Measurements from ENCODE around the gene HBZ. TPM values are rescaled to one million over a fixed set of nuclear protein-coding genes. Genes with fewer than 3 reads are reported as not detected.
A peak's percentile ranks its signal among the peaks of the same experiment; 100 is the strongest.

Gene HBZ
- total and polyA plus RNA-seq, 9 of the 15 experiments (the other 6 are each of a cell fraction or from before 2014, with no cell fraction given), result 58.0 to 610 (median 113) TPM

- TF ChIP-seq ZNF511 (CRISPR knock-in tag; IDR thresholded peaks at IDR 0.05) (peak; percentile 12; the same call in 1 of the 2 replicates), CREM (IDR thresholded peaks at IDR 0.05; ENCODE audit: low read depth) (peak; percentile 76), WHSC1 (IDR thresholded peaks at IDR 0.05; ENCODE audit: low read length) (no peak), HDAC2 (IDR thresholded peaks at IDR 0.05) (0 out of 2 replicates have a peak, but pooled peaks have one; percentile 55), CREBBP (IDR thresholded peaks at IDR 0.05; ENCODE audit: low read depth, low read length) (no peak), ZNF174 (CRISPR knock-in tag; IDR thresholded peaks at IDR 0.05) (no peak), ZNF197 (CRISPR knock-in tag; IDR thresholded peaks at IDR 0.05; ENCODE audit: low read depth) (peak; percentile 4; the same call in 1 of the 2 replicates), ZNF274 (IDR thresholded peaks at IDR 0.05; ENCODE audit: borderline replicate concordance, low read depth, low read length) (no peak), MAZ (CRISPR knock-in tag; conservative IDR thresholded peaks at IDR 0.05 in 1 of 2, IDR thresholded peaks at IDR 0.05 in 1 of 2) (peak; percentile 61 to 71; a peak in 3 of 4 replicates), SMAD2 (IDR thresholded peaks at IDR 0.05; ENCODE audit: low read depth, low read length) (no peak), DNMT1 (IDR thresholded peaks at IDR 0.05) (no peak), HDAC6 (IDR thresholded peaks at IDR 0.05; ENCODE audit: low read depth, low read length) (no peak), KDM2B (CRISPR knock-in tag; IDR thresholded peaks at IDR 0.05) (no peak), SAFB2 (IDR thresholded peaks at IDR 0.05; ENCODE audit: borderline replicate concordance, low read depth, low read length, severe bottlenecking) (no peak), FOXA1 (IDR thresholded peaks at IDR 0.05; ENCODE audit: borderline replicate concordance) (no peak), CEBPG (CRISPR knock-in tag; IDR thresholded peaks at IDR 0.05) (no peak), CEBPG (tag; conservative IDR thresholded peaks at IDR 0.05 in 1 of 2, IDR thresholded peaks at IDR 0.05 in 1 of 2) (no peak), TGIF2 (CRISPR knock-in tag; IDR thresholded peaks at IDR 0.05) (no peak), RUNX1 (IDR thresholded peaks at IDR 0.05; ENCODE audit: low read depth) (no peak), TCFL5 (CRISPR knock-in tag; conservative IDR thresholded peaks at IDR 0.05) (no peak)
- TF ChIP-seq, protein P1, sequence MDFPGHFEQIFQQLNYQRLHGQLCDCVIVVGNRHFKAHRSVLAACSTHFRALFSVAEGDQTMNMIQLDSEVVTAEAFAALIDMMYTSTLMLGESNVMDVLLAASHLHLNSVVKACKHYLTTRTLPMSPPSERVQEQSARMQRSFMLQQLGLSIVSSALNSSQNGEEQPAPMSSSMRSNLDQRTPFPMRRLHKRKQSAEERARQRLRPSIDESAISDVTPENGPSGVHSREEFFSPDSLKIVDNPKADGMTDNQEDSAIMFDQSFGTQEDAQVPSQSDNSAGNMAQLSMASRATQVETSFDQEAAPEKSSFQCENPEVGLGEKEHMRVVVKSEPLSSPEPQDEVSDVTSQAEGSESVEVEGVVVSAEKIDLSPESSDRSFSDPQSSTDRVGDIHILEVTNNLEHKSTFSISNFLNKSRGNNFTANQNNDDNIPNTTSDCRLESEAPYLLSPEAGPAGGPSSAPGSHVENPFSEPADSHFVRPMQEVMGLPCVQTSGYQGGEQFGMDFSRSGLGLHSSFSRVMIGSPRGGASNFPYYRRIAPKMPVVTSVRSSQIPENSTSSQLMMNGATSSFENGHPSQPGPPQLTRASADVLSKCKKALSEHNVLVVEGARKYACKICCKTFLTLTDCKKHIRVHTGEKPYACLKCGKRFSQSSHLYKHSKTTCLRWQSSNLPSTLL (IDR thresholded peaks at IDR 0.05), result no peak
- TF ChIP-seq, protein P2, sequence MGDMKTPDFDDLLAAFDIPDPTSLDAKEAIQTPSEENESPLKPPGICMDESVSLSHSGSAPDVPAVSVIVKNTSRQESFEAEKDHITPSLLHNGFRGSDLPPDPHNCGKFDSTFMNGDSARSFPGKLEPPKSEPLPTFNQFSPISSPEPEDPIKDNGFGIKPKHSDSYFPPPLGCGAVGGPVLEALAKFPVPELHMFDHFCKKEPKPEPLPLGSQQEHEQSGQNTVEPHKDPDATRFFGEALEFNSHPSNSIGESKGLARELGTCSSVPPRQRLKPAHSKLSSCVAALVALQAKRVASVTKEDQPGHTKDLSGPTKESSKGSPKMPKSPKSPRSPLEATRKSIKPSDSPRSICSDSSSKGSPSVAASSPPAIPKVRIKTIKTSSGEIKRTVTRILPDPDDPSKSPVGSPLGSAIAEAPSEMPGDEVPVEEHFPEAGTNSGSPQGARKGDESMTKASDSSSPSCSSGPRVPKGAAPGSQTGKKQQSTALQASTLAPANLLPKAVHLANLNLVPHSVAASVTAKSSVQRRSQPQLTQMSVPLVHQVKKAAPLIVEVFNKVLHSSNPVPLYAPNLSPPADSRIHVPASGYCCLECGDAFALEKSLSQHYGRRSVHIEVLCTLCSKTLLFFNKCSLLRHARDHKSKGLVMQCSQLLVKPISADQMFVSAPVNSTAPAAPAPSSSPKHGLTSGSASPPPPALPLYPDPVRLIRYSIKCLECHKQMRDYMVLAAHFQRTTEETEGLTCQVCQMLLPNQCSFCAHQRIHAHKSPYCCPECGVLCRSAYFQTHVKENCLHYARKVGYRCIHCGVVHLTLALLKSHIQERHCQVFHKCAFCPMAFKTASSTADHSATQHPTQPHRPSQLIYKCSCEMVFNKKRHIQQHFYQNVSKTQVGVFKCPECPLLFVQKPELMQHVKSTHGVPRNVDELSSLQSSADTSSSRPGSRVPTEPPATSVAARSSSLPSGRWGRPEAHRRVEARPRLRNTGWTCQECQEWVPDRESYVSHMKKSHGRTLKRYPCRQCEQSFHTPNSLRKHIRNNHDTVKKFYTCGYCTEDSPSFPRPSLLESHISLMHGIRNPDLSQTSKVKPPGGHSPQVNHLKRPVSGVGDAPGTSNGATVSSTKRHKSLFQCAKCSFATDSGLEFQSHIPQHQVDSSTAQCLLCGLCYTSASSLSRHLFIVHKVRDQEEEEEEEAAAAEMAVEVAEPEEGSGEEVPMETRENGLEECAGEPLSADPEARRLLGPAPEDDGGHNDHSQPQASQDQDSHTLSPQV (IDR thresholded peaks at IDR 0.05), result peak; percentile 93
- TF ChIP-seq, protein P3, sequence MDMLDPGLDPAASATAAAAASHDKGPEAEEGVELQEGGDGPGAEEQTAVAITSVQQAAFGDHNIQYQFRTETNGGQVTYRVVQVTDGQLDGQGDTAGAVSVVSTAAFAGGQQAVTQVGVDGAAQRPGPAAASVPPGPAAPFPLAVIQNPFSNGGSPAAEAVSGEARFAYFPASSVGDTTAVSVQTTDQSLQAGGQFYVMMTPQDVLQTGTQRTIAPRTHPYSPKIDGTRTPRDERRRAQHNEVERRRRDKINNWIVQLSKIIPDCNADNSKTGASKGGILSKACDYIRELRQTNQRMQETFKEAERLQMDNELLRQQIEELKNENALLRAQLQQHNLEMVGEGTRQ (CRISPR knock-in tag; IDR thresholded peaks at IDR 0.05), result no peak
Observed at GRCh38 chr16:143047-143446, 9.4 kb upstream of the HBZ start (continued).
